Mononuclear cell (primary cell): ENCODE measurements around the gene SLC6A2. TPM values are rescaled to one million over a fixed set of nuclear protein-coding genes. Genes with fewer than 3 reads are reported as not detected.

ENCODE experiments used
- H3K27me3 ChIP-seq: 2 replicates; pipeline ENCODE4 v1.6.0; 2011; ENCODE audit warnings: low read length, control low read depth; ENCODE audit not compliant: insufficient read depth
- H3K4me1 ChIP-seq: 2 replicates; pipeline ENCODE4 v1.5.1; 2011; ENCODE audit warnings: mild to moderate bottlenecking, low read length, control low read depth; ENCODE audit not compliant: insufficient read depth
- H3K4me3 ChIP-seq: 2 replicates; pipeline ENCODE4 v1.5.1; 2011; ENCODE audit warnings: mild to moderate bottlenecking, low read length, moderate library complexity
- H3K9me3 ChIP-seq: 2 replicates; pipeline ENCODE4 v1.5.1; 2011; ENCODE audit warnings: low read depth, mild to moderate bottlenecking, control low read depth, low read length
- total RNA-seq: library from RNA; depleted of rRNA; stranded (reverse); fragments of >200 nt; gene quantifications from one replicate; pipeline ENCODE4 v1.2.3, GENCODE V29; 2012

Gene SLC6A2
- total RNA-seq, 1 donor, result not detected

- Histone ChIP-seq H3K4me1 (no peaks in the 10 kb centered on the region), H3K27me3 (no peaks in the 10 kb centered on the region), H3K9me3 (no peaks in the 10 kb centered on the region), H3K4me3 (no peak overlapping the region)
These were observed 47.5 kb downstream of the SLC6A2 start for GRCh38 chr16:55703003-55704001.

- Histone ChIP-seq H3K27me3 (no peaks in the 10 kb centered on the region), H3K4me3 (no peak overlapping the region), H3K4me1 (no peaks in the 10 kb centered on the region), H3K9me3 (no peaks in the 10 kb centered on the region)
These were observed 51.1 kb downstream of the SLC6A2 start for GRCh38 chr16:55706739-55707384.

- H3K4me3 ChIP-seq, result no peak overlapping the region
- no peaks in the 10 kb centered on the region for H3K4me1 ChIP-seq
- H3K9me3 ChIP-seq, result no peaks in the 10 kb centered on the region
- no peaks in the 10 kb centered on the region for H3K27me3 ChIP-seq
These were observed 54.0 kb downstream of the SLC6A2 start for GRCh38 chr16:55709801-55710200.

GRCh38 chr16:55710466-55710865 is 54.7 kb downstream of the SLC6A2 start:
- H3K4me3 ChIP-seq, result no peak overlapping the region
- no peaks in the 10 kb centered on the region for H3K27me3 ChIP-seq
- no peaks in the 10 kb centered on the region for H3K4me1 ChIP-seq
- no peaks in the 10 kb centered on the region for H3K9me3 ChIP-seq

GRCh38 chr16:55711959-55712876 is 56.4 kb downstream of the SLC6A2 start:
- Histone ChIP-seq H3K4me1 (no peaks in the 10 kb centered on the region), H3K27me3 (no peaks in the 10 kb centered on the region), H3K9me3 (no peaks in the 10 kb centered on the region), H3K4me3 (no peak overlapping the region)

GRCh38 chr16:55713103-55713502 is 57.3 kb downstream of the SLC6A2 start:
- Histone ChIP-seq H3K9me3 (no peaks in the 10 kb centered on the region), H3K4me3 (no peak overlapping the region), H3K4me1 (no peaks in the 10 kb centered on the region), H3K27me3 (no peaks in the 10 kb centered on the region)

GRCh38 chr16:55717326-55717725 is 61.5 kb downstream of the SLC6A2 start:
- Histone ChIP-seq H3K4me1 (no peaks in the 10 kb centered on the region), H3K4me3 (no peak overlapping the region), H3K27me3 (peaks cover 4% of the 10 kb centered on the region), H3K9me3 (no peaks in the 10 kb centered on the region)

- H3K27me3 ChIP-seq, result peaks cover 2% of the 10 kb centered on the region
- no peak overlapping the region for H3K4me3 ChIP-seq
- no peaks in the 10 kb centered on the region for H3K4me1 ChIP-seq
- H3K9me3 ChIP-seq, result no peaks in the 10 kb centered on the region
These were observed 69.4 kb downstream of the SLC6A2 start for GRCh38 chr16:55725055-55725777.

- Histone ChIP-seq H3K4me3 (no peak overlapping the region), H3K27me3 (no peaks in the 10 kb centered on the region), H3K4me1 (no peaks in the 10 kb centered on the region), H3K9me3 (no peaks in the 10 kb centered on the region)
These were observed 73.0 kb downstream of the SLC6A2 start for GRCh38 chr16:55728797-55729196.

- Histone ChIP-seq H3K9me3 (no peaks in the 10 kb centered on the region), H3K4me3 (no peak overlapping the region), H3K27me3 (no peaks in the 10 kb centered on the region), H3K4me1 (no peaks in the 10 kb centered on the region)
These were observed 74.3 kb downstream of the SLC6A2 start for GRCh38 chr16:55730115-55730514.

GRCh38 chr16:55732496-55732895 is 76.7 kb downstream of the SLC6A2 start:
- Histone ChIP-seq H3K27me3 (no peaks in the 10 kb centered on the region), H3K9me3 (no peaks in the 10 kb centered on the region), H3K4me3 (no peak overlapping the region), H3K4me1 (no peaks in the 10 kb centered on the region)

- no peak overlapping the region for H3K4me3 ChIP-seq
- H3K4me1 ChIP-seq, result no peaks in the 10 kb centered on the region
These were observed 78.9 kb downstream of the SLC6A2 start for GRCh38 chr16:55734665-55735064.

GRCh38 chr16:55735120-55735781 is 79.5 kb downstream of the SLC6A2 start:
- no peaks in the 10 kb centered on the region for H3K4me1 ChIP-seq

More at GRCh38 chr16:55734665-55735064, 78.9 kb downstream of the SLC6A2 start:
- Histone ChIP-seq H3K27me3 (no peaks in the 10 kb centered on the region), H3K9me3 (no peaks in the 10 kb centered on the region)

GRCh38 chr16:55736671-55737070 is 80.9 kb downstream of the SLC6A2 start:
- Histone ChIP-seq H3K4me3 (no peak overlapping the region), H3K9me3 (no peaks in the 10 kb centered on the region), H3K27me3 (peaks cover 4% of the 10 kb centered on the region), H3K4me1 (no peaks in the 10 kb centered on the region)

More at GRCh38 chr16:55735120-55735781, 79.5 kb downstream of the SLC6A2 start:
- peaks cover 2% of the 10 kb centered on the region for H3K27me3 ChIP-seq
- no peaks in the 10 kb centered on the region for H3K9me3 ChIP-seq
- H3K4me3 ChIP-seq, result no peak overlapping the region
